ENCODE measurements around the gene TYW3.

The TYW3 gene

GRCh38 chr1:74780594-74780993 is 47.6 kb downstream of the TYW3 start:
- FAIRE-seq, result no peak
- no peak for DNase-seq (ENCODE audit: insufficient read length, low spot score)

GRCh38 chr1:74785944-74786343 is 53.0 kb downstream of the TYW3 start:
- DNase-seq (ENCODE audit: insufficient read length, low spot score) (no peak), FAIRE-seq (no peak)

GRCh38 chr1:74790453-74790852 is 57.5 kb downstream of the TYW3 start:
- DNase-seq (ENCODE audit: insufficient read length, low spot score) (no peak), FAIRE-seq (no peak)

GRCh38 chr1:74791491-74791890 is 58.5 kb downstream of the TYW3 start:
- DNase-seq (ENCODE audit: insufficient read length, low spot score) (no peak), FAIRE-seq (no peak)

DNA sequence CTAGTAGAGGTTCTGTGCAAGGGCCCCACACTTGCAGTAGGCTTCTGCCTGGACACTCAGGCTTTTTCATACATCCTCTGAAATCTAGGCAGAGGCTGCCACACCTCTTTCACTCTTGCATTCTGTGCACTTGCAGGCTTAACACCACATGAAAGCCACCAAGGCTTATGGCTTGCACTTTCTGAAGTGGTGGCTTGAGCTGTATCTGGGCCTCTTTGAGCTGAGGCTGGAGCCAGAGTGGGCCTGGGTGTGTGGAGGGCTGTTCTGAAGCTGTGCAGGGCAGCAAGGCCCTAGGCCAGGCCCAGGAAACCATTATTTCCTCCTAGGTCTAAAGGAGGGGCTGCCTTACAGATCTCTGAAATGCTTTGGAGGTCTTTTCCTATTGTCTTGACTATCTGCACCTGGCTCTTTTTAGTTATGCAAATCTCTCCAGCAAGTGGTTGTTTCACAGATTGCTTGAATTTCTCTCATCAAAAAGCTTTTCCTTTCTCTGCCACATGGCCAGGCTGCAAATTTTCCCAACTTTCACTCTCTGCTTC is 66.2 kb downstream of the TYW3 start:
- DNase-seq (ENCODE audit: insufficient read length, low spot score), result no peak
- FAIRE-seq, result no peak

GRCh38 chr1:74811436-74812179 is 78.7 kb downstream of the TYW3 start:
- FAIRE-seq (no peak), DNase-seq (ENCODE audit: insufficient read length, low spot score) (no peak)

GRCh38 chr1:74812180-74812541 is 79.2 kb downstream of the TYW3 start:
- DNase-seq (ENCODE audit: insufficient read length, low spot score) (no peak), FAIRE-seq (no peak)
